Measurements from ENCODE around the gene NODAL. TPM values are rescaled to one million over a fixed set of nuclear protein-coding genes. Genes with fewer than 3 reads are reported as not detected.
"Not testable (repeated sequence)": the region's sequence is repeated elsewhere in the genome, so short reads cannot be mapped to it uniquely, and the experiment has no call there.

The NODAL gene
- total RNA-seq, result not detected in 2 replicates
- long read RNA-seq, partial matches to known transcripts, result 0 of 1 reads
- long read RNA-seq, other reads (novel, unspliced or antisense), result 0 of 1 reads

DNA sequence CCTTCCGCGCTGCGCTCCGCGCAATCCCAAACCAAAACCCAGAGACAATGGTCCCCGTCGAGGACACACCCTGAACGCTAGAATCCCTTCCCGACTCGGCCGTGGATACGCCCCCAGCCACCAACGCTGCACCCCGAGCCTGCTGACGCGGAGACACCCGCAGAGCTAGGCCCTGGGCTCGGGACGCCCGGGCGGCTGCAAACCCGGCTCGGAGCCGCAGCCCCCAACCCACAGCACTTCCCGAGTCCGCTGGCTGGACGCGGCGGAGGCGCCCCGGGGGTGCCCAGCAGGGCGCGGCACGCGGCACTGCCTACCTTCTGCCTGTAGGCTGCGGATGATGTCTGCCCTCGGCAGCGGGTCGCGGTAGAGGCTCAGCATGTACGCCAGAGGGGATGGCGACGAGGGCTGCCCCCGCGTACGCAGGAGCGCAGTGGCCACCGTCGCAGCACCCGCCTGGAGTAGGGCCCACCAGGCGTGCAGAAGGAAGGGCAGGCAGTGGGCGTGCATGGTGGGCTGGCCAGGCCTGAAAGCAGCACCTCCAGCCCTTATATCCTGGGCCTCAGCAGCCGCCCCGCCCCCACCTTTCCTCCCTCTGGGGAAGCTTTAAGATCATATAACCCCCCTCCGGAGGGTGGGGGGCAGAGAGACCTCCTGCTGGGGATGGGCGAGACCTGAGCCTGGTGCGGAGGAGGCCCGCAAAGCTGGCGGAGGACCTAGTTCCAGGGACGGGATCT is at the start of gene NODAL:
Gene NODAL, minus strand, starts transcription at position 521 of the 734 bp plus-strand sequence. Its CDS starts 14 bp downstream, at position 507.
- peaks cover 80% of the 10 kb centered on the region for H3K27me3 Mint-ChIP-seq

DNA sequence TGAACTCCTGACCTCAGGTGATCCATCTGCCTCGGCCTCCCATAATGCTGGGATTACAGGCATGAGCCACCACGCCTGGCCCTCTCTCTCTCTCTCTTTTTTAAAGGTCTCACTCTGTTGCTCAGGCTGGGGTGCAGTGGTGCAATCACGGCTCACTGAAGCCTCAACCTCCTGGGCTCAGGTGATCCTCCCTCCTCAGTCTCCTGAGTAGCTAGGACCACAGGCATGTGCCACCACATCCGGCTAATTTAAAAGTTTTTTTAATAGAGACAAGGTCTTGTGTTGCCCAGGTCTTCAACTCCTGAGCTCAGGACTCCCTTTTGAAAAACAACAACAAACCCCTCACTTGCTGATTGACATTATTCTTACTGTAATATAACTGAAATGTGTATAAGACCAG is 48.7 kb upstream of the NODAL start:
- H3K27me3 Mint-ChIP-seq, result peaks cover 12% of the 10 kb centered on the region
- TF ChIP-seq, protein P1, sequence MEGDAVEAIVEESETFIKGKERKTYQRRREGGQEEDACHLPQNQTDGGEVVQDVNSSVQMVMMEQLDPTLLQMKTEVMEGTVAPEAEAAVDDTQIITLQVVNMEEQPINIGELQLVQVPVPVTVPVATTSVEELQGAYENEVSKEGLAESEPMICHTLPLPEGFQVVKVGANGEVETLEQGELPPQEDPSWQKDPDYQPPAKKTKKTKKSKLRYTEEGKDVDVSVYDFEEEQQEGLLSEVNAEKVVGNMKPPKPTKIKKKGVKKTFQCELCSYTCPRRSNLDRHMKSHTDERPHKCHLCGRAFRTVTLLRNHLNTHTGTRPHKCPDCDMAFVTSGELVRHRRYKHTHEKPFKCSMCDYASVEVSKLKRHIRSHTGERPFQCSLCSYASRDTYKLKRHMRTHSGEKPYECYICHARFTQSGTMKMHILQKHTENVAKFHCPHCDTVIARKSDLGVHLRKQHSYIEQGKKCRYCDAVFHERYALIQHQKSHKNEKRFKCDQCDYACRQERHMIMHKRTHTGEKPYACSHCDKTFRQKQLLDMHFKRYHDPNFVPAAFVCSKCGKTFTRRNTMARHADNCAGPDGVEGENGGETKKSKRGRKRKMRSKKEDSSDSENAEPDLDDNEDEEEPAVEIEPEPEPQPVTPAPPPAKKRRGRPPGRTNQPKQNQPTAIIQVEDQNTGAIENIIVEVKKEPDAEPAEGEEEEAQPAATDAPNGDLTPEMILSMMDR (IDR thresholded peaks at IDR 0.05; ENCODE audit: unreplicated experiment), result no peak
- no peak overlapping the region for H3K27ac Mint-ChIP-seq
- no peaks in the 10 kb centered on the region for H3K9me3 Mint-ChIP-seq (ENCODE audit: low read depth)
- H3K36me3 Mint-ChIP-seq (ENCODE audit: insufficient read depth), result no peaks in the 10 kb centered on the region
- H3K4me1 Mint-ChIP-seq (ENCODE audit: low read depth), result peaks cover 5% of the 10 kb centered on the region
- no peak for DNase-seq (ENCODE audit: low spot score, unreplicated experiment)
- H3K4me3 Mint-ChIP-seq (ENCODE audit: low read depth), result no peak overlapping the region

More for the DNA sequence above, at the start of gene NODAL:
- peaks cover 2% of the 10 kb centered on the region for H3K36me3 Mint-ChIP-seq (ENCODE audit: insufficient read depth)
- H3K9me3 Mint-ChIP-seq (ENCODE audit: low read depth), result no peaks in the 10 kb centered on the region
- no peak for DNase-seq (ENCODE audit: low spot score, unreplicated experiment)
- no peak within 1 kb of the TSS for H3K27ac Mint-ChIP-seq
- H3K4me3 Mint-ChIP-seq (ENCODE audit: low read depth), result peak within 1 kb of the TSS; percentile 45
- H3K4me1 Mint-ChIP-seq (ENCODE audit: low read depth), result peaks cover 13% of the 10 kb centered on the region
- TF ChIP-seq, protein P1 (IDR thresholded peaks at IDR 0.05; ENCODE audit: unreplicated experiment), result peak; percentile 19

DNA sequence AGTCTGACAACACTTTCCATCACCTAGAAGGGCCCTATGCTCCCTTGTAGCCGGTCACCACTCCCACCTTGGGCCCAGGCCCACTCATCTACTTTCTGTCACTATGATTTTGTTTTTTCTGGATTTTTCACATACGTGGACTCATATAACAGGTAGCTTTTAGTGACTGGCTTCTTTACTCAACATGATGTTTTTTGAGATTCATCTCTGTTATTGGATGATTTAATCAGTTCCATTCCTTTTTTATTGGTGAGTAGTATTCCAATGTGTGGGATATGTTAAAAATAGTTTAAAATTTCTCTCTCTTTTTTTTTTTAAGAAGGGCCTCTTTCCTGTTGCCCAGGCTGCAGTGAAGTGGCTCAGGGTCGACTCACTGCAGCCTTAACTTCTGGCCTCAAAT is 46.3 kb upstream of the NODAL start:
- TF ChIP-seq, protein P1 (IDR thresholded peaks at IDR 0.05; ENCODE audit: unreplicated experiment), result no peak
- no peaks in the 10 kb centered on the region for H3K9me3 Mint-ChIP-seq (ENCODE audit: low read depth)
- no peaks in the 10 kb centered on the region for H3K36me3 Mint-ChIP-seq (ENCODE audit: insufficient read depth)
- peaks cover 3% of the 10 kb centered on the region for H3K27me3 Mint-ChIP-seq
- no peak for DNase-seq (ENCODE audit: low spot score, unreplicated experiment)
- H3K4me1 Mint-ChIP-seq (ENCODE audit: low read depth), result no peaks in the 10 kb centered on the region
- H3K27ac Mint-ChIP-seq, result no peak overlapping the region
- no peak overlapping the region for H3K4me3 Mint-ChIP-seq (ENCODE audit: low read depth)

DNA sequence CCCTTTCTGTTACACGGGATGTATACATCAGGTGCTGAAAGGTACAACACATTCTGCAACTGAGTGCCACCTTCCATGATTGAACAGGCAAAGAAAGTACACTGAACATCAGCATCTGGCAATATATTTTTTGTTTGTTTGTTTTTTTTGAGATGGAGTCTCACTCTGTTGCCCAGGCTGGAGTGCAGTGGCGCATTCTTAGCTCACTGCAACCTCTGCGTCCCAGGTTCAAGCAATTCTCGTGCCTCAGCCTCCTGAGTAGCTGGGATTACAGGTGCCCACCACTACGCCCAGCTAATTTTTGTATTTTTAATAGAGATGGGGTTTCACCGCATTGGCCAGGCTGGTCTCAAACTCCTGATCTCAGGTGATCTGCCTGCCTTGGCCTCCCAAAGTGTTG is 42.4 kb upstream of the NODAL start:
- H3K4me3 Mint-ChIP-seq (ENCODE audit: low read depth); DNase-seq (ENCODE audit: low spot score, unreplicated experiment); H3K27ac Mint-ChIP-seq; H3K9me3 Mint-ChIP-seq (ENCODE audit: low read depth); H3K36me3 Mint-ChIP-seq (ENCODE audit: insufficient read depth); H3K4me1 Mint-ChIP-seq (ENCODE audit: low read depth): not testable (repeated sequence)
- H3K27me3 Mint-ChIP-seq, result peaks cover 35% of the 10 kb centered on the region

DNA sequence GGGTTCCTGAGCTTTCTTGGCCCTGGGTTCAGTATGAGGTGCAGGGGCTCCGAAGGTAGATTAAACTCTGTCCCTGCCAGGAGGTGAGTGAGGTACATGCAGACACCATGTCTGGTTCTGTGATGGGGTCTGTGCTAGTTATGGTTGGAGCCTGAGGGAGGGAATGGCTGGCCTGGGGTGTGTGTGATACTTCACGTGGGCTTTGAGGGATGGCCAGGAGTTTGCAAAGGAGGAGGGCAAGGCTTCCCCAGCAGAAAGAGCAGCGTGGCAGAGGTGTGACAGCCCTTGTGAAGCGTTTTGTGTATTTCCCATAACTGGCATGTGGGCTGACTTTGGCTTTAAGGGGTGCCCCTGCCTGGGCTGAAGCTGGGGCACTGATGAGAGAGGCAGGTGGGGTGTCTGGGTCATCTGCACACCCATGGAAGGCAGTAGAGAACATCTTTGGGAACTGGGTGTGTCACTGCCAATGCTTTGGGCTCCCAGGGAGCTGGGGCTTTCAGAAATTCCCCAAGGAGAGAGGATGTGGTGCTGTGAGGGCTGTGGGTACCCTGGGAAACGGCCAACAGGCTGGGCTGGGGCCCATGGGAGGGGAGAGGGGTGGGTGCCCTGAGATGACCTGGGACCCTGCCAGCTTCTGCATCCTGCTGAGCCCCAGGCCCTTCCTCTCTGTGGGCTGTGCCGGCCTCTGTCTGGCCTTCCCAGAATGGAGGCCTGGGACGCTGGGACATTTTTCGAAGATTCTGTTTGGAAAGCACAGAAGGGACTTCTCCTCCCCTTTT is 41.7 kb upstream of the NODAL start:
- H3K9me3 Mint-ChIP-seq (ENCODE audit: low read depth), result no peaks in the 10 kb centered on the region
- no peaks in the 10 kb centered on the region for H3K4me1 Mint-ChIP-seq (ENCODE audit: low read depth)
- no peak for DNase-seq (ENCODE audit: low spot score, unreplicated experiment)
- peaks cover 35% of the 10 kb centered on the region for H3K27me3 Mint-ChIP-seq
- TF ChIP-seq, protein P1 (IDR thresholded peaks at IDR 0.05; ENCODE audit: unreplicated experiment), result no peak
- peak overlapping the region; percentile 10 for H3K27ac Mint-ChIP-seq
- no peaks in the 10 kb centered on the region for H3K36me3 Mint-ChIP-seq (ENCODE audit: insufficient read depth)
- no peak overlapping the region for H3K4me3 Mint-ChIP-seq (ENCODE audit: low read depth)
